Brain microvascular endothelial cell (primary cell): ENCODE results near the gene MRAP2.
A peak's percentile ranks its signal among the peaks of the same experiment; 100 is the strongest.

Experiments
- DNase-seq: peaks from one replicate; pipeline ENCODE4 v3.0.0-alpha.2; 2020
- H3K27ac ChIP-seq: fragments of 250-450 bp; sonication (Bioruptor Pico); 2 replicates; pipeline ENCODE4 v1.5.1; 2020; ENCODE audit warnings: mild to moderate bottlenecking, moderate library complexity
- H3K27me3 ChIP-seq: fragments of 250-450 bp; sonication (Bioruptor Pico); replicated peaks from 2 replicates; pipeline ENCODE4 v1.5.1; 2020; ENCODE audit warnings: mild to moderate bottlenecking
- H3K36me3 ChIP-seq: fragments of 250-450 bp; sonication (Bioruptor Pico); replicated peaks from 2 replicates; pipeline ENCODE4 v1.5.1; 2020; ENCODE audit warnings: mild to moderate bottlenecking
- H3K4me3 ChIP-seq: 2 replicates; pipeline ENCODE4 v1.5.1; 2011; ENCODE audit warnings: low read depth, mild to moderate bottlenecking, control low read depth, low read length, moderate library complexity
- in situ Hi-C: cut with HindIII; loops from 2 replicates; pipeline ENCODE4 v1.10.0; 2017; ENCODE audit warnings: low sequenced_read_pairs, low pct_ligation_motif_present
- TF ChIP-seq, protein P1 (sequence below): IDR thresholded peaks from 2 replicates; pipeline ENCODE4 v1.5.1; 2011; ENCODE audit warnings: low read depth, mild to moderate bottlenecking, moderate library complexity, low read length, control low read depth, inconsistent platforms; ENCODE audit errors: missing control alignments

Gene MRAP2

DNA sequence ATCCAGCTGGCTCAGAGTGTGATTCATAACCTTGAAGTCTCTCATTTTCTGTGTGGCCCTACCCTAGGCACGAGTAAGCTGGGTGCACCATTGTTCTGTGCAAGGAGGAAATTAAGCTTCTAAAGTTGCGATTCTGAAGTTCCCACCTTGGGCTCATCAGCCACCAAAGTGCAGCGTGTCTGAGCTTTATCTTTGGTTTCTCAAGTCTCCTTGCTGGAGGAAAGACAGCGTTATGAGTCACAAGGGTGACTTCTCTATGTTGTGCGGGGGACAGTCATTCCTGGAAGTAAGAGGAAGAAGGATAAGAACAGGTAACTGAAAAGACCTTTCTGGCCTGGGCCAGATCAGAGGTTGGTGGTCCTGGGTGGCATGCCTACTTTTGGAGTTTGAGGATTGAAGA is 16.8 kb downstream of the MRAP2 start:
- in situ Hi-C loops, result no loop called here
- Histone ChIP-seq H3K36me3 (no peaks in the 10 kb centered on the region), H3K27ac (no peak overlapping the region), H3K27me3 (no peaks in the 10 kb centered on the region), H3K4me3 (no peak overlapping the region)
- TF ChIP-seq, protein P1, sequence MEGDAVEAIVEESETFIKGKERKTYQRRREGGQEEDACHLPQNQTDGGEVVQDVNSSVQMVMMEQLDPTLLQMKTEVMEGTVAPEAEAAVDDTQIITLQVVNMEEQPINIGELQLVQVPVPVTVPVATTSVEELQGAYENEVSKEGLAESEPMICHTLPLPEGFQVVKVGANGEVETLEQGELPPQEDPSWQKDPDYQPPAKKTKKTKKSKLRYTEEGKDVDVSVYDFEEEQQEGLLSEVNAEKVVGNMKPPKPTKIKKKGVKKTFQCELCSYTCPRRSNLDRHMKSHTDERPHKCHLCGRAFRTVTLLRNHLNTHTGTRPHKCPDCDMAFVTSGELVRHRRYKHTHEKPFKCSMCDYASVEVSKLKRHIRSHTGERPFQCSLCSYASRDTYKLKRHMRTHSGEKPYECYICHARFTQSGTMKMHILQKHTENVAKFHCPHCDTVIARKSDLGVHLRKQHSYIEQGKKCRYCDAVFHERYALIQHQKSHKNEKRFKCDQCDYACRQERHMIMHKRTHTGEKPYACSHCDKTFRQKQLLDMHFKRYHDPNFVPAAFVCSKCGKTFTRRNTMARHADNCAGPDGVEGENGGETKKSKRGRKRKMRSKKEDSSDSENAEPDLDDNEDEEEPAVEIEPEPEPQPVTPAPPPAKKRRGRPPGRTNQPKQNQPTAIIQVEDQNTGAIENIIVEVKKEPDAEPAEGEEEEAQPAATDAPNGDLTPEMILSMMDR, result no peak
- no peak for DNase-seq

DNA sequence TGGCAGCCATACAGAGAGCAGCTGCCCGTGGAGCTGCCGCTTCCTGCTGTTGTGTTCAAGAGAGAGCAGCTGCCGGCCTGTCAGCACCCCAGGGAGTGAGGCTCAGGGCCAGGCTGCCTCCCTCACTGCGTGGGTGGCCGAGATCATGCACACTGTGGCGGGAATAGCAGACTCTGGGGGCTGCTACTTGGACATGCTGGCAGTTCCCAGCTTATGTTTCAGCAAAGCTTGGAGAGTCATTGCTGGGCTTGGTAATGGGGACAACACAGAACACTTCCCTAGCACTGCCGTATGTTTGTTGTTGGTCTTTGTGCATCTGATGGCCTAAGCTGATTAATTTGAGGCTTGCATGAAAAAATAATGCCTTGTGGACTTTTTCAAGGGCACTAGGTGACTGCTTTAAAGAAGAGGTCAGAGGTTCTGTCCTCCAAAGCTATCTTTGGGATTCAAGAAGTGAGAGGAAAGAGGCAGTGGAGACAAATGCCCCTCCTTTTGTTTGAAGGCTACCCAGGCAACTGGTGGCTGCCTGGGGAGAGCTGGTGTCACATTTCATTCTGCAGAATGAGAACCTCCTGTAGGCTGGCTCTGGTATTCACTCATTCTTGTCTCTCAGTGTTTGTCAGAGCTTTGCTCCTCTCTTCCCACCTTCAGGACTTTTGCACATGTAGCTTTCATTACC is 18.8 kb downstream of the MRAP2 start:
- in situ Hi-C loops, result no loop called here
- H3K36me3 ChIP-seq, result no peaks in the 10 kb centered on the region
- TF ChIP-seq, protein P1, result peak; percentile 45
- peak; percentile 71 for DNase-seq
- no peak overlapping the region for H3K27ac ChIP-seq
- H3K4me3 ChIP-seq, result peak overlapping the region; percentile 13
- no peaks in the 10 kb centered on the region for H3K27me3 ChIP-seq

DNA sequence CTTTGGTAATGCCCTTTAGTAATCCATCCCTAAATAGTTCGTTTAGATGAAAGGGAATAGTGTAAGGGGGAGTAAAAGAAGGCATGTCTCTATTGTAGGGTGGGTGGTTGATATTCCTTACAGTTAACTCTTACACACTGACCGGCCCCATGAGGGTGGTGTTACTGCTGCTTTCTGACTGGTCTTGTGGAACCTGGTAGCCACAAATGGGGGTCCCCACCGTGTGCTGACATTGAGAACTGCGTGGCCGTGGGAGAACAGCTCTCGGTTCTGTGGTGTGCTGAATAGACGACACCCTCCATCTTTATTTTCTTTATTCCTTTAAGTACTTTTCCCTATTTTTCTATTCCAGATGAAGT is 19.3 kb downstream of the MRAP2 start:
- H3K27ac ChIP-seq, result no peak overlapping the region
- TF ChIP-seq, protein P1, result no peak
- H3K36me3 ChIP-seq, result no peaks in the 10 kb centered on the region
- in situ Hi-C loops, result no loop called here
- H3K4me3 ChIP-seq, result no peak overlapping the region
- no peaks in the 10 kb centered on the region for H3K27me3 ChIP-seq
- no peak for DNase-seq

DNA sequence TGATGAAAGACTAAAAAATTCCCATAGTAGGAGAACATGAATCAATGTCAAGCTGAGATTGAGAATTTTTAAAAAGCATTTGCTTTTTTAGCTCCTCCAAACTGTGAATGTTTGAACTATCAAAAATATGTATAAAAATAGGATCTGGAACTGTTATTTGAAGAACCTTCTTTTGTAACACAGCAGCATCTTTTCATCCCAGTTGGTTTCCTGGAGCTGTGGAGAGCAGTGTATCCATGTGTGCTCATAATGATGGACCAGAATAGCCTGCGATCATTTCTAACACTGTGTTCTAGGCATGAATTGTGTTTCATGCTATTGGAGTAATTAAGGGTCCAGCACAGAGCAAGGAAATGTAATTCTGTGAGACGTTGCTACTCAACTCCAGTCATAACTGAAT is 22.1 kb downstream of the MRAP2 start:
- Histone ChIP-seq H3K36me3 (no peaks in the 10 kb centered on the region), H3K27ac (no peak overlapping the region), H3K4me3 (no peak overlapping the region), H3K27me3 (no peaks in the 10 kb centered on the region)
- TF ChIP-seq, protein P1, result no peak
- DNase-seq, result no peak
- in situ Hi-C loops, result no loop called here

DNA sequence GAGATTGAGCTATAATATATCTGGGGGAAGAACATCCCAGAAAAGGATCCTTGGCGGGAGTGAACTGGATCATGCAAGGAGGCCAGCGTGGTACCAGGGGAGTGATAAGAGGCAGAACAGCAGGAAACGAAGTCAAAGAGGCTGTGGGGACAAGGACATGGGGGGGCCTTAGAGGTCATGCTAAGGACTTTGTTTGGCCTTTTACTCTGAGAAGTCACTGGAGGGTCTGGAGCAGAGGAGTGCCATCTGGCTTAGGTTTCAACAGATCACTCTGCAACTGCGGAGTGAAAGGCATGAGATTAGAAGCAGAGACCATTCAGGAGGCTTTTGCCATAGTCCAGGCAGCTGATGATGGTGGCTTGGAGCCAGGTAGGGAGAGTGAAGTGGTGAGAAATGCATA is 24.3 kb downstream of the MRAP2 start:
- in situ Hi-C loops, result no loop called here
- H3K36me3 ChIP-seq, result no peaks in the 10 kb centered on the region
- H3K27ac ChIP-seq, result no peak overlapping the region
- H3K27me3 ChIP-seq, result no peaks in the 10 kb centered on the region
- DNase-seq, result no peak
- no peak overlapping the region for H3K4me3 ChIP-seq
- TF ChIP-seq, protein P1, result no peak

DNA sequence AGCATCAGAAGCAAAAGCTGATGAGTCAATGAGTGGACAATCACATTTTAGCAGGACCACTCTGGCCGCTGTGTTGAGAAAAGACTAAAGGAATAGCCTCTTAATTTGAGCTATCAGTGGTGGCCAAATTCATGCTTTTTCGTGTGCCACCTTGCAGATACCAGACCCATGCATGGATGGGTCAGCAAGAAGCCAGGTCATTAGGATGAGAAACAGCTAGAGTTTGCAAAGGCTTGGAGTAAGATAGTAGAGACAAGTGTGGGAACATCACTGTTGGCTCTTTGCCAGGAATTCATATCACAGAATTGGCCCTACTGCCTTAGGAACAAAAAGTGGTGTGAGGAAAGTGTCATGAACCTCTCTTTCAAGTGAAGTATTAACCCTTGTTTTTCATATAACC is 25.5 kb downstream of the MRAP2 start:
- H3K27ac ChIP-seq, result no peak overlapping the region
- no peak for DNase-seq
- no peaks in the 10 kb centered on the region for H3K27me3 ChIP-seq
- H3K36me3 ChIP-seq, result no peaks in the 10 kb centered on the region
- TF ChIP-seq, protein P1, result no peak
- in situ Hi-C loops, result no loop called here
- no peak overlapping the region for H3K4me3 ChIP-seq
